HG02763 (cell line): ENCODE measurements around the gene CMTM5.
"Not testable (repeated sequence)": the region's sequence is repeated elsewhere in the genome, so short reads cannot be mapped to it uniquely, and the experiment has no call there.

Experiments
- ATAC-seq: cut with Tn5 transposase; IDR thresholded peaks from one replicate; pipeline ENCODE4 v1.9.1; 2021; ENCODE audit warnings: mild to moderate bottlenecking, moderate library complexity; ENCODE audit not compliant: unreplicated experiment

Gene CMTM5

DNA sequence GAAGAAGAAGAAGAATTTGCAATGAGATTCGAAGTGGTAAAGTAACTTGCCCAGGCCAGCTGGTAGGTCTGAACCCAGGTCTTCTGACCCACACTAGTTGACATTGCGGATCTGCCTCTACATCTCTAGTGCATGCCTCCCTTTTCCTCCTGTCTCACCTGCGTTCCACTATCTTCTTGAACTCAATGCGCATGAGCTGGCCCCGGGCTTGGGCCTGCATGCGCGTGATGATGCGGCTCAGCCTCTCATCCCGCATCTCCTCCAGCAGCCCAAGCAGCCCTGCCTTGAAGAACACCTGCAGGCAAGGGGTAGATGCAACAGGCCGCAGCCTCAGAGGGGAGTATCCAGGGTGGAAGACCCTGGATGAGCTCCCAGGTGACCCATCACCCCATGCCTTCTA is 19.3 kb downstream of the CMTM5 start:
- ATAC-seq, result no peak

GRCh38 chr14:23396781-23397407 is 20.0 kb downstream of the CMTM5 start:
- no peak for ATAC-seq

GRCh38 chr14:23398348-23398747 is 21.5 kb downstream of the CMTM5 start:
- ATAC-seq, result no peak

DNA sequence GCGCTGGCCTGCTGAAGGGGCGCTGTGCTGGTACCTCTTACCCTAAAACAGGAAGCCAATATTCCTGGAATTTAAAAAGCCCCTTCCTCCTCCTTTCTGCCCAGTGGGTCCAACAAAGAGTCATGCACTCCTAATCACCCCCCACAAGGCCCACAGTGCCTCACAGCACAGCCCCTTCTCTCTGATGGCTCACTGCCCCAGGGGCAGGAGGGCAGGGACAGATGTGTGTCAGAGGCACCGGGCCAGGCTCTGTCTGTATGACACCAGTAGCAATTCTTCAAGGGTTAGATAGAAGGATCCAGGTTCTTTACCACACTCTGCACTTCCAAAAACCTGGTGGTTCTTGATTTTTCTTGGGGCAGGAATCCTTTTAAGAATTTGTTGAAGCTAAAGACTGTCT is 22.3 kb downstream of the CMTM5 start:
- ATAC-seq, result no peak

- ATAC-seq, result no peak
Measured at GRCh38 chr14:23399591-23399990, 22.7 kb downstream of the CMTM5 start.

- ATAC-seq, result not testable (repeated sequence)
Measured at GRCh38 chr14:23400496-23401149, 23.8 kb downstream of the CMTM5 start.

- no peak for ATAC-seq
Measured at GRCh38 chr14:23401291-23401690, 24.4 kb downstream of the CMTM5 start.

- ATAC-seq, result no peak
Measured at GRCh38 chr14:23402296-23403138, 25.7 kb downstream of the CMTM5 start.

DNA sequence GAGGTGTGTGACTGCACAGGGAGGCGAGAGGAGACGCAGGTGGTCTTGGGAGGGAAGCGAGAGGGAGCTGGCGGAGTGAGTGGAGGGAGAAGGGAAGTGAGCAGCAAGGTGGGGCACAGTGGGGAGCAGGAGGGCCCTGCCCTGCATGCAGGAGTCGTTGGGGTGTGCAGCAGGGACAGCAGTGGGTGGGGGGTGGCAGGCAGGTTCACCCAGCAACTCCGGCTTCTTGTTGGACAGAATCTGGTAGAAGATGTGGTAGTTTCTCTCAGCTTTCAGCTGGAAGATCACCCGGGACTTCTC is 26.2 kb downstream of the CMTM5 start:
- ATAC-seq, result no peak

GRCh38 chr14:23403908-23404307 is 27.1 kb downstream of the CMTM5 start:
- ATAC-seq, result no peak

- ATAC-seq, result no peak
Measured at GRCh38 chr14:23404331-23404900, 27.6 kb downstream of the CMTM5 start.

DNA sequence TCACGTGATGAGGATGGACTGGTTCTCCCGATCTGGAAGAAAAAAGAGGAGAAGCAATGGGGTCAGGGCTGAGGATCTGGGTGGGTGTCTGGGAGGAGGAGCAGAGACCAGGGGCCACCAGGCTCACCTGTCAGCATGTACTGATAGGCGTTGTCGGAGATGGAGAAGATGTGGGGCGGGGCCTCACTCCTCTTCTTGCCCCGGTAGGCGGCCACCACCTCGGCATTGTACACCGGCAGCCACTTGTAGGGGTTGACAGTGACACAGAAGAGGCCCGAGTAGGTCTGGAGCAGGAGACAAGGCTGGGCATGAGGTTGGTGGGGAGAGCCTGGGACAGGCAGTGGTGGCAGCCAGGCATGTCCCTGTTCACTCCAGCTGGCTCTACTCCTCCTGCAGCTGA is 28.2 kb downstream of the CMTM5 start:
- no peak for ATAC-seq

- ATAC-seq, result no peak
Measured at GRCh38 chr14:23405516-23406025, 28.7 kb downstream of the CMTM5 start.

DNA sequence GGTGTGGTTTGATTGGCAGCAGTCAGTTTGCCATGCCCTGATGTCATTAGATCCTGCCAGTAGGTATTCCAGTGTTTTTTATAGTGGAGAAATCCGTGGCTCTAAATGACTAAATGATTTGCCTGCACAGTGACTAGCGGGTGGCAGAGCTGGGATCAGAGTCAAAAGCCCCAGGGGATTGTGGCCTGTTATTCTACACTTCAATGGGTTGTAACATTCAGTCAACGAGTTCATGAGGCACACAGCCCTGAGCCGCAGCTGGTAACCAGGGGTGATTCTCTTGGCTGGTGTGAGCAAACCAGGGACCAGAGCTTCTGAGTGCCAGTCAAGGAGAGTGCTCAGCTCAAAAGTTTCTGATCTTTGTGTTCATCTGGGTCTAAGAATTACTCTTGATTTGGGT is 29.4 kb downstream of the CMTM5 start:
- ATAC-seq, result no peak

DNA sequence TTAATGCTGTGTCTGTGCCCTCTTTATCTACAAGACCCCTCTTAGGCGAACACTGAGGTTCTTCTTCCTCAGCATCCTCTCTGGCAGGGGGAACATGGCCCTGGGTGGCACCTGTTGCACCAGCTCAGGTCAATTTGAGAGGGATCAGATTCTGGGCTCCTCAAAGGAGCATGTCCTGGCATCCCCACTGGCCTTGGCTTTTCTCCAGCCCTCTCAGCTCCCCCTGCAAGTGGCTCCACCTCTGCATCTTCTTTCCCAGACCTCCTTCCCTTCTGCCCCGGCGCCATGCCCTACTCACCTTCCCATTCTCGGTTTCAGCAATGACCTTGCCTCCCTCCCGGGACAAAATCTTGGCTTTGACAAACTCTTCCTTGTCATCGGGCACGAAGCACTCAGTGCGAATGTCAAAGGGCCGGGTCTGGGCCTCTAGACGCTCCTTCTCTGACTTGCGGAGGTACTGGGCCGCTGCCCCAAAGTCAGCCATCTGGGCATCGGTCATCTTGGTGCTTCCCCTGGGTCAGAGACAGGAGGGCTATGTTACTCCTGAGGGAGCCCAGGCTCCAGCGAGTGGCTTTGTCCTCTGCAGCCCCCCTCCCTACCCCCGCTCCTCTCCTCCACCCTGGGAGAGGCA is 30.0 kb downstream of the CMTM5 start:
- ATAC-seq, result no peak

DNA sequence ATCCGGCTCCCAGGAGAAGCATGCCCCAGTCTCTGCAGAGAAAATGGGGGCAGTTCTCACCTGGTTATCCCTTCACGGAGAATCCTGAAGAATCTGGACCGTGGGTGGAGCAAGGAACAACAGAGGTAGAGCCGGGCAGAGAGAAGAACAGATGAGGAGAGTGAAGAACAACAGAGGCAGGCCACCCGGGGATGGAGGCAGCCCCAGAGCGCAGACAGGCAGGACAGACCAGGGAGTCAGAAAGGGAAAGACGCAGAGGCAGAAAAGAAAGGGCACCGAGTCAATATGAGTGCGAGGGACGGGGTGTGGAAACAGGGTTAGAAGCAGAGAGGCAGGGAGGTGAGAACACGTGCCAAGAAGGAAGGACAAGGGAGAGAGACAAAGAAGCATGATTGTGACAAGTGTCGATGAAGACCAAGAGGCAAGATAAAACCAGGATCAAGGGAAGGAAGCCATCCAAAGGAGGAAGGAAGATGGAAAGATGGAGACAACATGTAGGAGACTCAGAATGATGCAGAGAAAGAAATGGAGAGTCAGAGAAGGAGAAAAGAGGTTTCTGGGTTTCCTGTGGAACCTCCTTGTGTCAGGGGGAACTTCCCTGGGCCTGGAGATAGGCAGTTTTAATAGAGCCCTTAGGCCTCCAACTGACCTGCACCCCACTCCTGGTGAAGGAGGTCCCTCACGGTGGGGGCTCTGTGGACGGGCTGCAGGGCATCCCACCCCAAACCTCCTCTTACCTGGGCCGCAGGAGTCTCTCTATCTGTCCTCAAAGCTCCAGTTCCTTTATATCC is 30.9 kb downstream of the CMTM5 start, which contains the start of gene MYH6:
MYH6 (minus strand) TSS at position 758 of the 791 bp plus-strand sequence. CDS start 1,050 bp downstream, outside the sequence.
- no peak for ATAC-seq

GRCh38 chr14:23408307-23408630 is 31.4 kb downstream of the CMTM5 start:
- ATAC-seq, result no peak

GRCh38 chr14:23409475-23409874 is 32.6 kb downstream of the CMTM5 start:
- ATAC-seq, result peak; percentile 50

DNA sequence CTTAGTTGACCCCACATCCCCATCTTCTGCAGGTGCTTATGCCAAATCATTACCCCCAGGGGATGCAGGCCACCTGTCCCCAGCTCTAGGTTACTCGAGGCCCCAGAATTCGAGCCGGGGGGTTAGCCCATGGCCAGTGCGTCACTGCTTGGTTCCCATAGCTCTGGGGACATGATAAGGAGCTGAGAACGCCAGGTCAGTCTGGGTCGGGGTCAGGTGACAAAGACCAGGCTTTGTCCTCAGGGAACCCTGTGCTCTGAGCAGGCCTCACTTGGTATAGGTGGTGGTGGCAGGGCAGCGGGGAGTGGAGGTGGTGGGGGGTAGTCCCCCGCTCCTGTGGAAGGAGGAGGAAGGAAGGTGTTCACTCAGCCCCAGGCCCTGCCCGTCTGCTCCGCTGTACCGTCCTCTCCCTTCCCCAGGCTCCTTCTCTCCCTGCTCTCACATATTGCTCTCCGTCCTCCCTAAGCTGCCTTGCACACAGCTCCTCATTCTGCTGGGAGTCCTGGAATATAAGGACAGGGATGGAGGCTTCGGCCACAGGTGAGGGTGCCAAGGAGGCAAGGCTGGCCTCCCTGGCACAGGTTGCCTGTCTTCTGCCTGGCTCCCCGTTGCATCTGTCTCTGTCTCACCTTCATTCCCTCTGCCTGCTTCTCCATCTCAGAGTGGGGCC is 33.3 kb downstream of the CMTM5 start:
- no peak for ATAC-seq
